HL-60/S4 (cell line): ENCODE data around the gene TSHZ1.

Source experiments
- in situ Hi-C: fragments of 300-500 bp; cut with MboI; formaldehyde crosslinking; loops from 2 replicates; pipeline ENCODE4 v1.14.3; 2022; ENCODE audit warnings: low sequenced_read_pairs

The TSHZ1 gene

DNA sequence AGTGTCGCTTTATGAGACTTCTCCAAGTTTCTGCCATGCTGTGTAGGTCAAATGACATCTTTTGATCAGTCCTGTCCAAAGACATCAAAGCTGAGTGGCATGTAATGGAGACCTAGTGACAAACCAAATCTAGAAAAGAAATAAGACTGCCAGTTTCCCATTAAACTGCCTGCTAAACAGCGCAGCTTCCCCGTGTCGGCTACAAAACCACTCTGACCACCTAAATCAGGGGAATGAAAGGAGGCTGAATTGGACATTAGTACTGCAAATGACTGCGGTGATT lies 57.7 kb downstream of the TSHZ1 start:
- in situ Hi-C loops, result no loop called here

DNA sequence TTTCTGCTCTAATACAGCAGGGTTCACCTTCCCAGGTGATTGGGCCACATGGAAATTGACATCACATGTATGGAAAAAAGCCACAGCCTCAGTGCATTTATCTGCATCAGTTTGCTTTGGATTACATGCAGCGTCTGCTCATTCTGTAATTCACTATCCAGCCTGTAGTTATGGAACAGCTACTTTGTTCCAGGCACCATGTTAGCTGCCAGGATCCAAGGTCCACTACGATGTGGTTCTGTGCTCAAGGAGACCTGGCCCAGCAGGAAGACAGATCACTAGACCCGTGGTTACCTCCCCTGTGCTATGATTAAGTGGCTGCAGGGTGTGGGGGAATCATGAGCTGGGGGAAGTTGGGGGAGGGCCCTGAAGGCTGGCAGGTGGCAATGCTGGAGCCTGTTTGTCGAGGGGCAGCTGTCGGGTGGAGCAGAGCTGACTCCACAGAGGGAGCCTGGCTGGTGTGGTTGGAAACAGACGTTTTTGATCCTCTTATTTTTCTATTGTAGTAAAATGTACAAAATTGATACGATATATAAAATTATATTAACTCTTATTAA lies 58.6 kb downstream of the TSHZ1 start:
- in situ Hi-C loops, result no loop called here

- in situ Hi-C loops, result no loop called here
Observed at GRCh38 chr18:75269696-75270095, 59.1 kb downstream of the TSHZ1 start.

- in situ Hi-C loops, result no loop called here
Observed at GRCh38 chr18:75271952-75272351, 61.4 kb downstream of the TSHZ1 start.

GRCh38 chr18:75273817-75274216 lies 63.2 kb downstream of the TSHZ1 start:
- in situ Hi-C loops, result no loop called here

GRCh38 chr18:75275226-75275625 lies 64.6 kb downstream of the TSHZ1 start:
- in situ Hi-C loops, result no loop called here

GRCh38 chr18:75276818-75277609 lies 66.4 kb downstream of the TSHZ1 start:
- in situ Hi-C loops, result no loop called here

DNA sequence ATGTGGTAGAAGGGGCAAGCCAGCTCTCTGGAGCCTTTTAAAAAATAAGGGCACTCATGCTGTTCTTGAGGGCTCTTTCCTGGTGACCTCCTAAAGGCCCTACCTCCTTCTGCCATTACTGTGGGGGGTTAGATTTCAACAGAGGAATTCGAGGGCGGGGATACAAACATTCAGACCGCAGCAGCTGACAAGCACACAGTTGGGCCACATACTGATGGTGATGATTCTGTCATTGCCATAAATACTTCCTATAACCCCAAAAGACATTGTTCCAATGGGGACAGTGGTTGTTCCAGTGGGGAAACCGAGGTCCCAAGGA lies 67.0 kb downstream of the TSHZ1 start:
- in situ Hi-C loops, result no loop called here

GRCh38 chr18:75279381-75279780 lies 68.8 kb downstream of the TSHZ1 start:
- in situ Hi-C loops, result no loop called here

GRCh38 chr18:75280427-75281280 lies 70.1 kb downstream of the TSHZ1 start:
- in situ Hi-C loops, result no loop called here

DNA sequence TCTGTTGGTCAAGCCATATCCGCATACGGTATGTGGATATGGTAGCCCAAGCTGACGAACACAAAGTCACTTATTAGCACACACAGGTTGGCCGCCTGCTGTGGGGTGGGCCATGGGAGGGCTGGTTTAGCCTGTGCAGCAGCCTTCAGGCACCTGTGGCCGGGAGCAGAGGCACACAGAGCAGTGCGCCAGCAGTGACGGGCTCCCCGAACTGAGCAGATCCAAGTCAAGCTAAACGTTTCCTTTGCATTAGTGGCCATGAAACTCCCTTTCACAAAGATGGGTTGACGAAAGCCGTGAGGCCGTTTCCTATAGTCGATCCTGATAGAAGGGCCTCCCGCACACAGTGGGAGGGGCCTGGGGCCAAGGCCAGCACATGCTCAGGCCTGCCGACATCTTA lies 72.1 kb downstream of the TSHZ1 start:
- in situ Hi-C loops, result no loop called here

- in situ Hi-C loops, result no loop called here
Observed at GRCh38 chr18:75283731-75284130, 73.1 kb downstream of the TSHZ1 start.

DNA sequence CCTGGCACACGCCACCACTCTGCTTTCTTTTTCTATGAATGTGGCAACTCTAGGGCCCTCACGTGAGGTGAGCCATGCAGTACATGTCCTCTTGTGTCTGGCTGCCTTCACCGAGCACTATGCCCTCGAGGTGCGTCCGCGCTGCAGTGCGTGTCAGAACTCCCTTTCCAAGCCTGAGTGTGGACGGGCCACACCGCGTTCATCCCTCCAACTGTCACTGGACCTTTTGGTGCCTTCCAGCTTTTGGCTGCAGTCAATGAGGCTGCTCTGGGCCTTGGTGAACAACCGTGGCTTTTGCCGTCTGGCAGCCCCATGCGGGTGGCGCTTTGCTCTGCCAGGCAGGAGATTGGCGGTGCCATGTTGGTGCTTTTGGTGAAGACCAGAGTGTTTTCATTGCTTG lies 74.0 kb downstream of the TSHZ1 start:
- in situ Hi-C loops, result no loop called here

- in situ Hi-C loops, result no loop called here
Observed at GRCh38 chr18:75285876-75286275, 75.3 kb downstream of the TSHZ1 start.

DNA sequence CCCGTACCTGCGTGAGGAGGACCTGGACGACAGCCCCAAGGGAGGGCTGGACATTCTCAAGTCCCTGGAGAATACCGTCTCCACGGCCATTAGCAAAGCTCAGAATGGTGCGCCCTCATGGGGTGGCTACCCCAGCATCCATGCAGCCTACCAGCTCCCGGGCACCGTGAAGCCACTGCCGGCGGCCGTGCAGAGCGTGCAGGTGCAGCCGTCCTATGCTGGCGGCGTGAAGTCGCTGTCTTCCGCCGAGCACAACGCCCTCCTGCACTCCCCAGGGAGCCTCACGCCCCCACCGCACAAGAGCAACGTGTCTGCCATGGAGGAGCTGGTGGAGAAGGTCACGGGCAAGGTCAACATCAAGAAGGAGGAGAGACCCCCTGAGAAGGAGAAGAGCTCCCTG lies 76.4 kb downstream of the TSHZ1 start:
- in situ Hi-C loops, result no loop called here

DNA sequence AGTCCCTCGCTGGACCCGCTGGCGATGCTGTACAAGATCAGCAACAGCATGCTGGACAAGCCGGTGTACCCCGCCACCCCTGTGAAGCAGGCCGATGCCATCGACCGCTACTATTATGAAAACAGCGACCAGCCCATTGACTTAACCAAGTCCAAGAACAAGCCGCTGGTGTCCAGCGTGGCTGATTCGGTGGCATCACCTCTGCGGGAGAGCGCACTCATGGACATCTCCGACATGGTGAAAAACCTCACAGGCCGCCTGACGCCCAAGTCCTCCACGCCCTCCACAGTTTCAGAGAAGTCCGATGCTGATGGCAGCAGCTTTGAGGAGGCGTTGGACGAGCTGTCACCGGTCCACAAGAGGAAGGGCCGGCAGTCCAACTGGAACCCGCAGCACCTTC lies 77.1 kb downstream of the TSHZ1 start:
- in situ Hi-C loops, result no loop called here

- in situ Hi-C loops, result no loop called here
Observed at GRCh38 chr18:75289761-75290160, 79.2 kb downstream of the TSHZ1 start.

- in situ Hi-C loops, result no loop called here
Observed at GRCh38 chr18:75290737-75291358, 80.3 kb downstream of the TSHZ1 start.

GRCh38 chr18:75291460-75291859 lies 80.9 kb downstream of the TSHZ1 start:
- in situ Hi-C loops, result no loop called here

DNA sequence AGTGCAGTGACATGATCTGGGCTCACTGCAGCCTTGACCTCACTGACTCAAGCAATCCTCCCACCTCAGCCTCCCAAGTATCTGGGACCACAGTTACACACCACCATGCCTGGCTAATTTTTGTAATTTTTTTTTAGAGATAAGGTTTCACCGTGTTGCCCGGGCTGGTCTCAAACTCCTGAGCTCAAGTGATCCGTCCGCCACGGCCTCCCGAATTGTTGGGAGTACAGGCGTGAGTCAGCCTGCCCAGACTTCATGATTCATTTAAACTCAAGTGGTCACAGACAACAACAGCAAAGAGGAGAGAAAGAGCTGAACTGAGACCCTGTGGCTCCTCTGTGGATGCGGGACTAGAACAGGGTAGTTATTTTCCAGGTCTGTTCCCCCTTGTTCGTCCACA lies 83.0 kb downstream of the TSHZ1 start:
- in situ Hi-C loops, result no loop called here

DNA sequence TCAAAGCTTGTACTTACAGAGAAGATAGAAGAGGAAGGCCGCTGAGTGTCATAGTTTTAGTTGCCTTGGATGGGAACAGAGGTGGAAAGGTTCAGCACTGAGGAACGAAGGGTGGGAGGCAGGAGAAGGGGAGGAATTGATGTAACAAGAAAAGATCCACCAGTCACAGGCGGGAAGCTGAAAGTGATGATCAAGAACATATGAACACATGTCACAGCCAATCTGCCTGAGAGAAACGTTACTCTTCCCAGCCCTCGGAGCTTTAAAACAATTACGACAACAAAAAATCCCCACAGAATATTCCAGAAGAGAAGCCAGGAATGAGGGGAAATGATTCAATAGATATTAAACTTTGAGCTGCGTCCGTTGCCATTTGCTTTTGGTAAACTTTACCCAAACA lies 87.1 kb downstream of the TSHZ1 start:
- in situ Hi-C loops, result no loop called here
